HT-29 (cell line): ENCODE measurements around the gene FHIT. TPM values are rescaled to one million over a fixed set of nuclear protein-coding genes. Genes with fewer than 3 reads are reported as not detected.

Experiments used
- DNase-seq: peaks from one replicate; pipeline ENCODE4 v3.0.0-alpha.2; 2015; ENCODE audit warnings: low spot score
- total RNA-seq: library from RNA; depleted of rRNA; stranded (reverse); fragments of >200 nt; shearing (Covaris generic); gene quantifications from 2 replicates; pipeline ENCODE4 v1.2.3, GENCODE V29; 2014

Gene FHIT
- total RNA-seq, 1 experiment from 2014 or later = not detected

- no peak for DNase-seq
Measured at GRCh38 chr3:59750391-59750790, 1500.9 kb downstream of the FHIT start.

- no peak for DNase-seq
Measured at GRCh38 chr3:59749291-59749690, 1502.0 kb downstream of the FHIT start.

GRCh38 chr3:59746585-59746984 is 1504.7 kb downstream of the FHIT start:
- no peak for DNase-seq

GRCh38 chr3:59737241-59737640 is 1514.0 kb downstream of the FHIT start:
- DNase-seq = no peak

- DNase-seq = no peak
Measured at GRCh38 chr3:59734061-59734460, 1517.2 kb downstream of the FHIT start.

GRCh38 chr3:59733041-59733809 is 1518.0 kb downstream of the FHIT start:
- no peak for DNase-seq

GRCh38 chr3:59731943-59732342 is 1519.3 kb downstream of the FHIT start:
- no peak for DNase-seq

GRCh38 chr3:59730591-59730990 is 1520.7 kb downstream of the FHIT start:
- DNase-seq = no peak

GRCh38 chr3:59728587-59728908 is 1522.7 kb downstream of the FHIT start:
- no peak for DNase-seq

- DNase-seq = no peak
Measured at GRCh38 chr3:59727902-59728586, 1523.2 kb downstream of the FHIT start.

- DNase-seq = no peak
Measured at GRCh38 chr3:59726279-59726678, 1525.0 kb downstream of the FHIT start.

GRCh38 chr3:59717679-59718205 is 1533.5 kb downstream of the FHIT start:
- DNase-seq = no peak

- no peak for DNase-seq
Measured at GRCh38 chr3:59714066-59714465, 1537.2 kb downstream of the FHIT start.

GRCh38 chr3:59710554-59710953 is 1540.7 kb downstream of the FHIT start:
- no peak for DNase-seq

- no peak for DNase-seq
Measured at GRCh38 chr3:59709702-59710553, 1541.3 kb downstream of the FHIT start.

- no peak for DNase-seq
Measured at GRCh38 chr3:59708202-59708601, 1543.0 kb downstream of the FHIT start.

- DNase-seq = no peak
Measured at GRCh38 chr3:59704292-59704691, 1547.0 kb downstream of the FHIT start.

- DNase-seq = no peak
Measured at GRCh38 chr3:59699648-59700320, 1551.5 kb downstream of the FHIT start.
